Type B pancreatic cell (in vitro differentiated cells): Measurements from ENCODE around the gene LIPE. TPM values are rescaled to one million over a fixed set of nuclear protein-coding genes. Genes with fewer than 3 reads are reported as not detected.
"Not testable (repeated sequence)": the region's sequence is repeated elsewhere in the genome, so short reads cannot be mapped to it uniquely, and the experiment has no call there.

ENCODE experiments used
- DNase-seq: peaks from one replicate; pipeline ENCODE4 v3.0.0; 2021; ENCODE audit warnings: mixed read lengths; ENCODE audit not compliant: unreplicated experiment; ENCODE audit errors: extremely low spot score
- H3K27ac Mint-ChIP-seq: 2 replicates; pipeline ENCODE4 v1.8.0; 2021; ENCODE audit warnings: mild to moderate bottlenecking, mixed read lengths
- H3K27me3 Mint-ChIP-seq: 2 replicates; pipeline ENCODE4 v1.8.0; 2021; ENCODE audit warnings: mixed read lengths
- H3K36me3 Mint-ChIP-seq: 2 replicates; pipeline ENCODE4 v1.8.0; 2021; ENCODE audit warnings: mixed read lengths
- H3K4me1 Mint-ChIP-seq: one replicate; pipeline ENCODE4 v1.8.0; 2021; ENCODE audit warnings: mixed read lengths; ENCODE audit not compliant: unreplicated experiment
- H3K4me3 Mint-ChIP-seq: 2 replicates; pipeline ENCODE4 v1.8.0; 2021; ENCODE audit warnings: mild to moderate bottlenecking, mixed read lengths
- H3K9me3 Mint-ChIP-seq: 2 replicates; pipeline ENCODE4 v1.8.0; 2021; ENCODE audit warnings: mixed read lengths
- CTCF ChIP-seq: fragments of 200-600 bp; sonication (generic); conservative IDR thresholded peaks from 2 replicates; pipeline ENCODE4 v1.5.0; 2021; ENCODE audit warnings: antibody characterized with exemption, mild to moderate bottlenecking
- total RNA-seq: library from RNA; stranded (reverse); gene quantifications from 2 replicates; pipeline ENCODE4 v1.2.1, GENCODE V29; 2021; ENCODE audit warnings: low replicate concordance

Gene LIPE
- total RNA-seq, 1 donor from 2014 or later, result 17.9 TPM

- Mint-ChIP-seq H3K4me1 (no peaks in the 10 kb centered on the region), H3K27me3 (no peaks in the 10 kb centered on the region), H3K4me3 (no peak overlapping the region), H3K27ac (no peak overlapping the region), H3K9me3 (no peaks in the 10 kb centered on the region), H3K36me3 (no peaks in the 10 kb centered on the region)
- no peak for TF ChIP-seq CTCF
- no peak for DNase-seq
These were observed 27.9 kb upstream of the LIPE start for GRCh38 chr19:42455086-42455485.

- Mint-ChIP-seq H3K4me1 (no peaks in the 10 kb centered on the region), H3K27me3 (no peaks in the 10 kb centered on the region), H3K4me3 (no peak overlapping the region), H3K36me3 (no peaks in the 10 kb centered on the region), H3K9me3 (no peaks in the 10 kb centered on the region), H3K27ac (no peak overlapping the region)
- no peak for DNase-seq
- TF ChIP-seq CTCF, result no peak
These were observed 25.4 kb upstream of the LIPE start for GRCh38 chr19:42452590-42452989.

- H3K4me1 Mint-ChIP-seq, result no peaks in the 10 kb centered on the region
- H3K27me3 Mint-ChIP-seq, result no peaks in the 10 kb centered on the region
- TF ChIP-seq CTCF, result peak; percentile 95
These were observed 23.2 kb upstream of the LIPE start for GRCh38 chr19:42450314-42450934.

GRCh38 chr19:42448306-42448705, 21.1 kb upstream of the LIPE start:
- H3K4me1 Mint-ChIP-seq, H3K9me3 Mint-ChIP-seq, H3K27me3 Mint-ChIP-seq, H3K27ac Mint-ChIP-seq, DNase-seq, H3K36me3 Mint-ChIP-seq, H3K4me3 Mint-ChIP-seq: not testable (repeated sequence)

More at GRCh38 chr19:42450314-42450934, 23.2 kb upstream of the LIPE start:
- no peak for DNase-seq
- no peak overlapping the region for H3K27ac Mint-ChIP-seq
- H3K9me3 Mint-ChIP-seq, result no peaks in the 10 kb centered on the region
- no peaks in the 10 kb centered on the region for H3K36me3 Mint-ChIP-seq
- H3K4me3 Mint-ChIP-seq, result no peak overlapping the region

- no peaks in the 10 kb centered on the region for H3K27me3 Mint-ChIP-seq
- no peak for TF ChIP-seq CTCF
- H3K9me3 Mint-ChIP-seq, result no peaks in the 10 kb centered on the region
- DNase-seq, result no peak
- no peaks in the 10 kb centered on the region for H3K36me3 Mint-ChIP-seq
- H3K4me1 Mint-ChIP-seq, result peaks cover 27% of the 10 kb centered on the region
- H3K4me3 Mint-ChIP-seq, result no peak overlapping the region
- no peak overlapping the region for H3K27ac Mint-ChIP-seq
These were observed 18.8 kb upstream of the LIPE start for GRCh38 chr19:42445948-42446347.

GRCh38 chr19:42443944-42444398, 16.8 kb upstream of the LIPE start:
- H3K27ac Mint-ChIP-seq, result peak overlapping the region; percentile 90
- H3K4me1 Mint-ChIP-seq, result peaks cover 33% of the 10 kb centered on the region
- H3K4me3 Mint-ChIP-seq, result no peak overlapping the region

More at GRCh38 chr19:42443944-42444398, 16.8 kb upstream of the LIPE start:
- no peaks in the 10 kb centered on the region for H3K9me3 Mint-ChIP-seq
- H3K36me3 Mint-ChIP-seq, result no peaks in the 10 kb centered on the region
- H3K27me3 Mint-ChIP-seq, result no peaks in the 10 kb centered on the region
- no peak for DNase-seq
- no peak for TF ChIP-seq CTCF
